ENCODE results near the gene TSPAN9.

TSPAN9 gene

GRCh38 chr12:3134526-3135135 is 57.5 kb downstream of the TSPAN9 start:
- no peak overlapping the region for H3K4me3 ChIP-seq (ENCODE audit: low read depth, low read length)
- TF ChIP-seq CTCF (IDR thresholded peaks at IDR 0.05; ENCODE audit: borderline replicate concordance, insufficient read depth, low read depth, low read length), result no peak

GRCh38 chr12:3135522-3136461 is 58.6 kb downstream of the TSPAN9 start:
- peak; percentile 68 for TF ChIP-seq CTCF (IDR thresholded peaks at IDR 0.05; ENCODE audit: borderline replicate concordance, insufficient read depth, low read depth, low read length)
- H3K4me3 ChIP-seq (ENCODE audit: low read depth, low read length), result no peak overlapping the region

- no peak overlapping the region for H3K4me3 ChIP-seq (ENCODE audit: low read depth, low read length)
- TF ChIP-seq CTCF (IDR thresholded peaks at IDR 0.05; ENCODE audit: borderline replicate concordance, insufficient read depth, low read depth, low read length), result no peak
These were observed 59.6 kb downstream of the TSPAN9 start for GRCh38 chr12:3136641-3137267.

GRCh38 chr12:3137268-3137781 is 60.1 kb downstream of the TSPAN9 start:
- no peak for TF ChIP-seq CTCF (IDR thresholded peaks at IDR 0.05; ENCODE audit: borderline replicate concordance, insufficient read depth, low read depth, low read length)
- no peak overlapping the region for H3K4me3 ChIP-seq (ENCODE audit: low read depth, low read length)

- TF ChIP-seq CTCF (IDR thresholded peaks at IDR 0.05; ENCODE audit: borderline replicate concordance, insufficient read depth, low read depth, low read length), result no peak
- no peak overlapping the region for H3K4me3 ChIP-seq (ENCODE audit: low read depth, low read length)
These were observed 60.8 kb downstream of the TSPAN9 start for GRCh38 chr12:3137814-3138445.

- no peak for TF ChIP-seq CTCF (IDR thresholded peaks at IDR 0.05; ENCODE audit: borderline replicate concordance, insufficient read depth, low read depth, low read length)
- H3K4me3 ChIP-seq (ENCODE audit: low read depth, low read length), result no peak overlapping the region
These were observed 61.8 kb downstream of the TSPAN9 start for GRCh38 chr12:3138941-3139511.
